RWPE1 (cell line): ENCODE results near the gene WDTC1.

Experiments
- CTCF ChIA-PET: fragments of 350-600 bp; sonication (Branson Sonifier 250); formaldehyde crosslinking; extraction: SDS; loops from one replicate; lab custom pipeline; 2021; lab: Yijun Ruan, JAX
- POLR2A ChIA-PET: fragments of 400-600 bp; formaldehyde crosslinking; extraction: SDS; loops from one replicate; lab custom pipeline; 2020; ENCODE audit warnings: antibody characterized with exemption; ENCODE audit not compliant: low non-redundant PET; lab: Yijun Ruan, JAX
- DNase-seq: peaks from one replicate; pipeline ENCODE4 v3.0.0; 2012; ENCODE audit warnings: low spot score
- H3K27ac ChIP-seq: fragments of 450-650 bp; 2 replicates; pipeline ENCODE4 v1.5.1; 2017
- TF ChIP-seq, protein P1 (sequence below): fragments of 450-650 bp; conservative IDR thresholded peaks from 2 replicates; pipeline ENCODE4 v1.5.1; 2017; ENCODE audit warnings: low read depth, mild to moderate bottlenecking

The WDTC1 gene

DNA sequence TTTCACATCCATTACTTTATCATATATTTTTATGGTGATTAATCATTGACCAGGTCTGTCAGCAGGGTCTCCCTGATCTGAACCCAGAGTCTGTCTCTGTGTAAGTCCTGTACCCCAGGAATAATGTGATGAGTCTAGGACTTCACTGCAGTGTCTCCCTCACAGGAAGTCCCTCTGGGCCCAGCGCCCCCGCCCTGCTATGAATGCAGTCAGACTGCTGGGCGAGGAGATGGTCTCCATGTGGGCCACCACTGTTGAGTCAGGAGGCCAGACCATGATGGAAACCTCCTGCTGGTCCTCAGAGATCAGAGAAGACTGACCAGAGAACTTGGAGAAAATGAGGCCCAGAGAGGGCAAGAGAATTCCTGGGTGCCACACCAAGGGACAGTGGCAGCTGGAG is 97.0 kb downstream of the WDTC1 start:
- TF ChIP-seq, protein P1, sequence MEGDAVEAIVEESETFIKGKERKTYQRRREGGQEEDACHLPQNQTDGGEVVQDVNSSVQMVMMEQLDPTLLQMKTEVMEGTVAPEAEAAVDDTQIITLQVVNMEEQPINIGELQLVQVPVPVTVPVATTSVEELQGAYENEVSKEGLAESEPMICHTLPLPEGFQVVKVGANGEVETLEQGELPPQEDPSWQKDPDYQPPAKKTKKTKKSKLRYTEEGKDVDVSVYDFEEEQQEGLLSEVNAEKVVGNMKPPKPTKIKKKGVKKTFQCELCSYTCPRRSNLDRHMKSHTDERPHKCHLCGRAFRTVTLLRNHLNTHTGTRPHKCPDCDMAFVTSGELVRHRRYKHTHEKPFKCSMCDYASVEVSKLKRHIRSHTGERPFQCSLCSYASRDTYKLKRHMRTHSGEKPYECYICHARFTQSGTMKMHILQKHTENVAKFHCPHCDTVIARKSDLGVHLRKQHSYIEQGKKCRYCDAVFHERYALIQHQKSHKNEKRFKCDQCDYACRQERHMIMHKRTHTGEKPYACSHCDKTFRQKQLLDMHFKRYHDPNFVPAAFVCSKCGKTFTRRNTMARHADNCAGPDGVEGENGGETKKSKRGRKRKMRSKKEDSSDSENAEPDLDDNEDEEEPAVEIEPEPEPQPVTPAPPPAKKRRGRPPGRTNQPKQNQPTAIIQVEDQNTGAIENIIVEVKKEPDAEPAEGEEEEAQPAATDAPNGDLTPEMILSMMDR = no peak
- ChIA-PET POLR2A (no interaction called here), CTCF (interaction anchor here (0.5 kb wide), 1 partner anchor 57 kb away, joined by 5 read pairs; no protein-coding TSS in a partner anchor)
- peak overlapping the region; percentile 98 for H3K27ac ChIP-seq
- no peak for DNase-seq

GRCh38 chr1:27331922-27332321 is 97.5 kb downstream of the WDTC1 start:
- CTCF ChIA-PET = interaction anchor here (0.5 to 2.2 kb wide), 11 partner anchors 8 to 63 kb away, joined by 3 to 11 read pairs (median 5); partner anchors contain the start of genes SYTL1 and TMEM222
- DNase-seq = no peak
- H3K27ac ChIP-seq = peak overlapping the region; percentile 98
- POLR2A ChIA-PET = no interaction called here
- TF ChIP-seq, protein P1 = no peak

- TF ChIP-seq, protein P1 = peak; percentile 83
- H3K27ac ChIP-seq = peak overlapping the region; percentile 98
- no peak for DNase-seq
- ChIA-PET POLR2A (no interaction called here), CTCF (interaction anchor here (0.5 to 2.2 kb wide), 14 partner anchors 9 to 464 kb away, joined by 3 to 11 read pairs (median 4); partner anchors contain the start of genes SYTL1 and TMEM222)
Observed at GRCh38 chr1:27332536-27333281, 98.3 kb downstream of the WDTC1 start.

DNA sequence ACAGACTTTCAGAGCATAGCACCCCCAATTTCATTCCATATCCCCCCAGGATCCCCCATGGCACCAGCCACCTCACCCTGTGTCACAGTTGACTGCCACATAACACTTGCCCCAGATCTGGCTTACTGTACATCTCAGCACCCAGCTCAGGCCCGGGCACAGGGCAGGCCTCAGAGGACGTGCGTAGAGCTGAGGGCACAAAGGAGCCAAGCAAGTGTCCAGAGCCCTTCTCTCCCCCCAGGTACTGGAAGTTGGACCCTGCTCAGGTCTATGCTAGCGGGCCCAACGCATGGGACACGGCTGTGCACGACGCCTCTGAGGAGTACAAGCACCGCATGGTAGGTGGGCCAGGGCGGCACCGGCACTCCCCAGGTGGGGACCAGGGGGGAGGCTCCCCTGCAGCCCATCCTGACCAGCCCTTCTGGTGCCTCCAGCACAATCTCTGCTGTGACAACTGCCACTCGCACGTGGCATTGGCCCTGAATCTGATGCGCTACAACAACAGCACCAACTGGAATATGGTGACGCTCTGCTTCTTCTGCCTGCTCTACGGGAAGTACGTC is 99.4 kb downstream of the WDTC1 start:
- POLR2A ChIA-PET = no interaction called here
- CTCF ChIA-PET = interaction anchor here (0.7 to 2.2 kb wide), 4 partner anchors 11 to 57 kb away, joined by 4 to 11 read pairs (median 4); no protein-coding TSS in a partner anchor
- TF ChIP-seq, protein P1 = no peak
- H3K27ac ChIP-seq = peak overlapping the region; percentile 98
- DNase-seq = no peak

DNA sequence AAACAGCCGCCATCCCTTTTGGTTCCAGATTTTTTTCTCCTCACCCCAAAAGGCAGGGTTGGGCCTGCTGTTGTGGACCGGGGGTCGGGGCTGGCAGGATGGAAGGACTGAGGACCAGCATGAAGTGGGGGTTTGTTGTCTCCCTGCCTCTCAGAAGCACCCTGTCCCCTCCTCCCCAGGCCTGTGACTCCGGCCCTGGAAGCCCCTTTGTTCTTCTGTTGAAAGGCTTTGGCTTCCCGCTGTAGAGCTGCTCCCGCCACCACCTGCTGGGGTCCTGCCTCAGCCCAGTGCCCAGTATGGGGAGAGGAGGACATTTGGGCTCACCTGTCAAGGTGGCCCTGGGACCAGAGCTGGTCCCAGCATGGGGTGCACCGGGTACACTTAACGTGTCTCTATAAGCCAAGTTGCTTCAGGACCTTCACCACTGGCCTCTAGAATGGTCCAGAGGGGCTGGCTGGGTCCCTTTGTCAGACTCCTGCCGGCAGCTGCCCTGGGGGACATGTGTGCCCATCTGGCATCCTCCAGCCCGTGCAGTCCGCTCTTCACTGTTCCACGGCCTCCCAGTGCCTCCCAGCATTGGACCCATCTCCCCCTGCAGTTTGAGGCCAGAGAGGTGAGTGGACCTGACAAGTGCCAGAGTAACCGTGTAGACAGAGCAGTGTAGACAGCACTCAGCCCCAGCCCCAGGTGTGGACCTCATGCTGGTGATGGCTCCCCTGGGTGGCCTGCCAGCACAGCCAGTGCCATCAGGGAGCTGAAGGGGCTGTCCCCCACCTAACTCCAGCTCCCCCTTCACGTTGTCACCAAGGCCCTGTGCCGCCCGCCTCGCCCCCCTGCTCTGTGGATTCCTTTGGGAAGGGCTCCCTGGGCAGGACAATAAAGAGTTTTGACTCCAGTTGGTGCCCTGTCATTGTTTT is 101.3 kb downstream of the WDTC1 start:
- TF ChIP-seq, protein P1 = no peak
- CTCF ChIA-PET = interaction anchor here (0.5 to 1.5 kb wide), 4 partner anchors 22 to 451 kb away, joined by 3 to 10 read pairs (median 3); partner anchors contain the start of gene MAP3K6
- POLR2A ChIA-PET = no interaction called here

More for the DNA sequence above, 101.3 kb downstream of the WDTC1 start:
- DNase-seq = no peak
- H3K27ac ChIP-seq = peak overlapping the region; percentile 98
